Chondrocyte (in vitro differentiated cells): ENCODE data around the gene GNAS-AS1. TPM values are rescaled to one million over a fixed set of nuclear protein-coding genes. Genes with fewer than 3 reads are reported as not detected.
A peak's percentile ranks its signal among the peaks of the same experiment; 100 is the strongest.

Experiments used
- DNase-seq: peaks from one replicate; pipeline ENCODE4 v3.0.0; 2021; ENCODE audit warnings: mixed read lengths, low spot score
- H3K27ac Mint-ChIP-seq: one replicate; pipeline ENCODE4 v1.8.0; 2021; ENCODE audit warnings: mild to moderate bottlenecking, moderate library complexity, mixed read lengths; ENCODE audit not compliant: unreplicated experiment
- H3K27me3 Mint-ChIP-seq: 2 replicates; pipeline ENCODE4 v1.8.0; 2021; ENCODE audit warnings: low read depth, mixed read lengths
- H3K36me3 Mint-ChIP-seq: 2 replicates; pipeline ENCODE4 v1.8.0; 2021; ENCODE audit warnings: low read depth, mixed read lengths
- H3K4me1 Mint-ChIP-seq: 2 replicates; pipeline ENCODE4 v1.8.0; 2021; ENCODE audit warnings: low read depth, mild to moderate bottlenecking, mixed read lengths
- H3K4me3 Mint-ChIP-seq: one replicate; pipeline ENCODE4 v1.8.0; 2021; ENCODE audit warnings: mild to moderate bottlenecking, moderate library complexity, mixed read lengths; ENCODE audit not compliant: unreplicated experiment
- H3K9me3 Mint-ChIP-seq: 2 replicates; pipeline ENCODE4 v1.8.0; 2021; ENCODE audit warnings: low read depth, mixed read lengths
- CTCF ChIP-seq: fragments of 200-600 bp; sonication (generic); IDR thresholded peaks from 2 replicates; pipeline ENCODE4 v1.5.0; 2021; ENCODE audit warnings: antibody characterized with exemption, mild to moderate bottlenecking, moderate library complexity
- total RNA-seq: library from RNA; stranded (reverse); gene quantifications from 3 replicates; pipeline ENCODE4 v1.2.1, GENCODE V29; 2021

Gene GNAS-AS1
- total RNA-seq, 1 donor from 2014 or later, result 1.1 TPM

- H3K27me3 Mint-ChIP-seq, result peaks cover 44% of the 10 kb centered on the region
- peaks cover 21% of the 10 kb centered on the region for H3K4me1 Mint-ChIP-seq
- H3K9me3 Mint-ChIP-seq, result no peaks in the 10 kb centered on the region
- peak overlapping the region; percentile 66 for H3K4me3 Mint-ChIP-seq
- peak; percentile 81 for TF ChIP-seq CTCF
- no peak for DNase-seq
- H3K27ac Mint-ChIP-seq, result no peak overlapping the region
- no peaks in the 10 kb centered on the region for H3K36me3 Mint-ChIP-seq
Observed at GRCh38 chr20:58839474-58839874, 11.2 kb downstream of the GNAS-AS1 start.

DNA sequence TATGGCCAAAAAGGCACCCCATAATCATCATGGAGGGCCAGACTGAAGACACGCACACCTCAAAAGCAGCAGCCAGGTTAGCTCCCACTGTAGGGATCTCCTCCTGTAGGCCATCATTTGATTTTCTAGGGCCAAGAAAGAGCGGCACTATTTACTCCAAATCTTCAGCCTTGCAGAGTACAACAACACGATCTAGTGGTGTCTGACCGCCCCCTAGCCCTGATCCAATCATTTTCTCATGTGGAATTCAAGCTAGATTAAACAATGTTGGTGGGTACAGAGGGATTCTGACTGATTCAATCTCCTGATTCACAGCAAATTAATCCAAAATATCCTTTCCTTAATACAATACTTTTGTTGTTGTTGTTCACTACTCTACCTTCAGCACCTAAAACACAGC lies 12.5 kb downstream of the GNAS-AS1 start:
- no peaks in the 10 kb centered on the region for H3K9me3 Mint-ChIP-seq
- no peak for DNase-seq
- H3K4me1 Mint-ChIP-seq, result peaks cover 21% of the 10 kb centered on the region
- H3K4me3 Mint-ChIP-seq, result no peak overlapping the region
- no peak overlapping the region for H3K27ac Mint-ChIP-seq
- H3K27me3 Mint-ChIP-seq, result peaks cover 41% of the 10 kb centered on the region
- H3K36me3 Mint-ChIP-seq, result peaks cover 3% of the 10 kb centered on the region
- TF ChIP-seq CTCF, result peak; percentile 26

DNA sequence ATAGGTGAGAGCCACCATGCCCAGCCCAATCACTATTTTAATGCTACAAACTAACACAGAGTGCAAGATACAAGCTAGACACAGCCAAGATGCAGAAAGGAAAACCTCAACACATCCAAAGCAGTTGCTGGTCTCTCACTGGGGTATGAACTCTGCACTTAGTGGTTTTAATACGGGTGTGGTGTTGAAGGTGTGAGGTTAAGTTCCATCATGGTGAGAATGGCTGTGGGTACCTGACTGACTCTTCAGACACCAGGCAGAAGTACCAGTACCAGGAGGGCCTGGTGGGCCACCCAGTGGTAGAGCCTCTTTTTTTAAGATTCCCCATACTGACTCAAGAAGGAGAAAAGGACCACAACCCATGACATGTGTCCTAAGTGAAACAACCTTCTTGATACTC lies 13.0 kb downstream of the GNAS-AS1 start:
- H3K27ac Mint-ChIP-seq, result no peak overlapping the region
- peaks cover 3% of the 10 kb centered on the region for H3K36me3 Mint-ChIP-seq
- no peak for TF ChIP-seq CTCF
- H3K4me1 Mint-ChIP-seq, result peaks cover 21% of the 10 kb centered on the region
- no peak for DNase-seq
- peaks cover 38% of the 10 kb centered on the region for H3K27me3 Mint-ChIP-seq
- H3K4me3 Mint-ChIP-seq, result no peak overlapping the region
- no peaks in the 10 kb centered on the region for H3K9me3 Mint-ChIP-seq

DNA sequence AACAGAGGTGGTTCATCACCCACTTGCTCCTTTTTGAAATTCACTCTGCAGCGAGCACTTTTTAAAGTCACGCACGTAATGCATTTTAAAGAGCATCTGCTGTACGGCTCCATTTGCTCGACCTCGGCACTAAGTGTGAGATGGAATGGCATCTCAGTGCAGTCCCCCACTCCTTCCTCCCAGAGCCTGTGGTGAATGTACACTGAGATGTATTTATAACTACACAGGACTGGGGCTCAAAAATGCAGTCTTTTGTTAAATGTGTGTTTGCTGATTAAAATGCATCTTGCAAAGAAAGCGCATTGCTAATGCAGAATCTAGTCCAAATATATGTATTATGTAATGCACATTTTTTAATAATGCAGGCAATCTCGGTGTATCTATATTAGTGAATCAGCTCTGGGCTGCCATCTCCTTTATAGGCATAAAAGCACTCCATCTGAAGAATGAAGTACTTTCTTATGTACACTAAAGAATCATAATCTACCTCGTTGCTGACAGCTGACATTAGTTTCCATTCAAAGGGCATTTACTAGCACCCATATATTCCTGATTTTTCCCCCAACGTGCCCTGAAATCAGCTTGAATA lies 14.0 kb downstream of the GNAS-AS1 start:
- Mint-ChIP-seq H3K36me3 (peaks cover 3% of the 10 kb centered on the region), H3K27ac (no peak overlapping the region), H3K4me1 (peaks cover 15% of the 10 kb centered on the region), H3K9me3 (no peaks in the 10 kb centered on the region), H3K27me3 (peaks cover 32% of the 10 kb centered on the region), H3K4me3 (no peak overlapping the region)
- no peak for DNase-seq
- no peak for TF ChIP-seq CTCF

- TF ChIP-seq CTCF, result no peak
Observed at GRCh38 chr20:58835231-58835630, 15.5 kb downstream of the GNAS-AS1 start.

More at GRCh38 chr20:58835231-58835630, 15.5 kb downstream of the GNAS-AS1 start:
- Mint-ChIP-seq H3K36me3 (peaks cover 3% of the 10 kb centered on the region), H3K9me3 (no peaks in the 10 kb centered on the region), H3K27me3 (peaks cover 18% of the 10 kb centered on the region), H3K4me3 (no peak overlapping the region), H3K27ac (no peak overlapping the region), H3K4me1 (peaks cover 10% of the 10 kb centered on the region)
- DNase-seq, result no peak
